ENCODE data around the gene INPP5A.
"Not testable (repeated sequence)": the region's sequence is repeated elsewhere in the genome, so short reads cannot be mapped to it uniquely, and the experiment has no call there.

Gene INPP5A

DNA sequence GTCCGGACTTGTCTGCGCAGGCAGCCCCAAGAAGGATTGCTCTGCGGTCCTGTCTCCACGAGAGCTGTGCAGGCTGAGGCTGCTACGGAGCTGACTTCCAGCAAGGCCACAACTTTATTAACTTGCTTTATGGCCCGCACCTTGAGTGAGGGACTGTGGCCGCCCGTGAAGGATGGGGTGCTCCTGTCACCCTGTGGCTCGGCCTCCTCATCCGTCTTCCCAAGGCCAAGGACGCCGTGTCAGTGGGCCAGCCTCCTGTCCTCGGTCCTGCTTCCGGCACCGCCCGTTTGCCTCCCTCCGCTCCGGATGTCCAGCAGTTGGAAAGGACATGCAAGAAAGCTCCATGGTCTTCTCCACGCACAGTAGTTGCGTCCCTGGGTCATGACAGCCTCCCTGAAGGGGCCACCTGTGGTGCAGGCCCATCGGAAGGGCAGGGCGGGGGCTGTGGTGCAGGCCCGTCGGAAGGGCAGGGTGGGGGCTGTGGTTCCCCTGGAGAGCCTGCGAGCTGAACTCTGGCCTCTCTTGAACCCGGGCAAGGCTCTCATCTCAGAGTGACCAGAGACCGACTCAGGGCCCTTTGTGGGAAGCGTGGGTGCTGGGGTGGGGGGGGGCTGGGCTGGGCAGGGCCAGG is 161.3 kb downstream of the INPP5A start:
- no peak for FAIRE-seq

GRCh38 chr10:132699411-132700155 is 162.0 kb downstream of the INPP5A start:
- FAIRE-seq: no peak

DNA sequence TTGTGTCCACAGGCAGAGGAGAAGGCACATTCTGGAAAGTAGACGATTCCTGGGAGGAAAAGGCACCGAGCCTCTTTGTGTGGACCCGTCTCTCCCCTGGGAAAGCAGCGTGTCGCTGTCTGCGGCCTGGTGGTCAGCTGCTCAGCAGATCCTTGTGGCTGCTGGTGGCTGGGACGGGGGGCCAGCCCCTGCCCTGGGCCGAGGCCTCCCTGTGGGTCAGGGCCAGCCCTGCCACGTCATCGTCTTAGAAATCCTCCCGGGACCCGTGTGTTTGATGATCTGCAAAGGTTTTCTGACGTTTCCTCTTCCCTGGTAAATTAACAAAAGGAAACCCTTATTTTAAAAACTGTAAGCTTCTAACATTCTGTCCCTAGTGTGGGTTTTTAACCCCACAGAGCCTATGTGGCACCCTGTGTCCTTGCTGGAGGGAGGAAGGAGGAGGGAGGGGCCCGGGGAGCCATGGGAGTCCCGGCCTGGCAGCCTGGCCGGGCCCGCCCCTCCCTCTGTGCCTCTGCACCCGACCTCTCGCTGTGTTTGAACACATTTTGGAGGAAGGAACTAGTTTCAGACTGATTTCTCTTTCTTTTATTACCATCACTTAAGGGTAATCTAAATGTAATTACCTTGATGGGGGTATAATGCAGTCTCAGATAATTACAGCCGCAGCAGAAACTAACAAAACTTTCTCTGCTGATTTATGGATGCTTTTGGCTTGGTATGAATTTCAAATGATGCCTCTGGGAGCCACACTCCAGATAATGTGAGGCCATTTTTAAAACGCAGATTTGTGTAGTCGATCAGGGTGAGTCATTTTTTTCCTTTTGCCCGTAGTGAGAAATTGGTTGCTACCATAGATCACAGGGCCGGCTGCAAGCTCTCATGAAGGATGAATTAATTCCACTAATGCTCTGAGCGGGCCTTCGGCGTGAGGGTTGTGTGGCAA is 162.8 kb downstream of the INPP5A start:
- FAIRE-seq: no peak

GRCh38 chr10:132701099-132701845 is 163.7 kb downstream of the INPP5A start:
- no peak for FAIRE-seq

DNA sequence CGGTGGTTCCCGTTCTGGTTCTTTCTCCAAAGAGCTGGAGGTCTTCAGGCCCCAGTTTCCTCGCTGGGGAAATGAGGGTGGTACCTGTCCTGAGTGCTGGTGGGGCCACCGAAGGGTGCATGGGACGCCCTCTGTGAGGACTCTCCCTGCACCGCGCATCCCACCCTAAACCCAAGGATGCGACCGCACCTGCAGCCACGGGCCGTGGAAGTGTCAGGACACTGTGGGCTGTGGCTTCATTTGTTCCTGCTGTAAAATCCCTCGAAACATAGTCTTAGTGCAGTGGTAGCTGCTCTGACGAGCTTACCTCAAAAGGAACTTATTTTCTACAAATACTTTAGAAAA is 164.2 kb downstream of the INPP5A start:
- FAIRE-seq: no peak

GRCh38 chr10:132702601-132703418 is 165.2 kb downstream of the INPP5A start:
- FAIRE-seq: no peak

DNA sequence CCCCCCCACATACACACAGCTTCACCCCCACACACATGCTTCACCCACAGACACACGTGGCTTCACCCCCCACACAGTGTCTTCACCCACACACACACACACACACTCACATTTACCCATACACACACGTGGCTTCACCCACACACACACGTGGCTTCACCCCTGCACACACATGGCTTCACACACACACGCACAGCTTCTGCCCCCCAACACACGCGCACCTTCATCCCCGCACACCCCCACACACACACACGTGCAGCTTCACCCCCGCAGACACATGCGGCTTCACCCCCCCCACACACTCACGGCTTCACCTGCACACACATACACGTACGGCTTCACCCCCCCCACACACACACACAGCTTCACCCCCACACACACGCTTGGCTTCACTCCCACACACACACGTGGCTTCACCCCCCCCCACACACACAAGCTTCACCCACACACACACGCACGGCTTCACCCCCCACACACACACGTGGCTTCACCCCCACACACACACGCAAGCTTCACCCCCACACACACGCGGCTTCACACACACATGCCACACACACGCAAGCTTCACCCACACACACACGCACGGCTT is 165.9 kb downstream of the INPP5A start:
- no peak for FAIRE-seq

GRCh38 chr10:132704008-132704814 is 166.6 kb downstream of the INPP5A start:
- no peak for FAIRE-seq

DNA sequence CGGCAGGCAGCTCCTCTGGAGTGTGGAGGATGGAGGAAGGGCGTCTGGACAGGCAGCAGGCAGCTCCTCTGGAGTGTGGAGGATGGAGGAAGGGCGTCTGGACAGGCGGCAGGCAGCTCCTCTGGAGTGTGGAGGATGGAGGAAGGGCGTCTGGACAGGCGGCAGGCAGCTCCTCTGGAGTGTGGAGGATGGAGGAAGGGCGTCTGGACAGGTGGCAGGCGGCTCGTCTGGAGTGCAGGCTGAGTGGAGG is 167.2 kb downstream of the INPP5A start:
- not testable (repeated sequence) for FAIRE-seq

GRCh38 chr10:132705173-132705572 is 167.6 kb downstream of the INPP5A start:
- FAIRE-seq: no peak

- no peak for FAIRE-seq
Measured at GRCh38 chr10:132705943-132706342, 168.4 kb downstream of the INPP5A start.

GRCh38 chr10:132706701-132707100 is 169.1 kb downstream of the INPP5A start:
- no peak for FAIRE-seq

DNA sequence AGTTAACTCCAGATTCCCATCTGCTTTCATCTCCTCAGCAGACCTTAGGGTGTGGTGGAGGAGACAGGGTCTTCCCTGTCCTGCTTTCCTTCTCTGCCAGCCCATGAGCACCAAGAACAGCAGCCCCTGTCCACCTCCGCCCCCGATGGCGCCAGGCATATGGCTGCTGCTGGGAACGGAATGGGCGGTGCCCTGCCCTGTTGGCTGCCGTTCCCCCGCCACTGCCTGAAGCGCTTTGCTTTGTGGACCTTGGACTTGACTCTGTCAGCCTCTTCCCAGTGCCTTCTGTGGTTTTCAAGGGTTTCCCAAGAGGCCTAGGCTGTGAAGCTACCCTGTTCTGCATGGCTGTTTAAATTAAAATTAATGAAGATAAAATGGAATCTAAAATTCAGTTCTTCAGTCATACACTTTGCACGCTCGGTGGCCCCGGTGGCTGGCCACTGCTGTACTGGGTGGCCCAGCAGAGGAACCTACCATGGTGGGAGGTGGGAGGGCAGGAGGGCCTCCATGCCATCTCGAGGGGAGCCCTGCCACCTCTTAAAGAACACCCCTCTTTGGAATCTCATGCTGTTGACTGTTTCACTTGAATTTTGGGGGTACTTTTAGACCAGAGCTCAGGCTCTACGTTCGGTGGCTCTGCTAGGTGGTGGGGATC is 169.7 kb downstream of the INPP5A start:
- FAIRE-seq: no peak

GRCh38 chr10:132707776-132708171 is 170.2 kb downstream of the INPP5A start:
- FAIRE-seq: no peak

GRCh38 chr10:132708441-132708840 is 170.9 kb downstream of the INPP5A start:
- FAIRE-seq: no peak

DNA sequence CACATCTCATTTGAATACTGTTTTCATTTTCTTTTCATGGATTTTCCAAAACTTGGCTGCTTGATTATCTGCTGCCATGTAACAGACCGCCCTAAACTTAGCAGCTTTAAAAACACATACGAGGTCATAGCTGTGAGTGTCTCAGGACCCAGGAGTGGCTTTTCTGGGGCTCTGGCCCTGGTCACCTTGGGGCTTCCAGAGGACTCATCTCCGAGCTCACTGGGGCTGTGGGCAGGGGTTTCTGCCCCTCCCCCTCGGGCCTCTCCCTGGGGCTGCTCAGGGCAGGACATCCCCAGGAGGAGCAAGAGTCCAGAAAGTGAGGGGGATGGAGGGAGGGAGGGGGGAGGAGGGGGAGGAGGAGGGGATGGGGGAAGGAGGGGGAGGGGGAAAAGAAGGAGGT is 171.3 kb downstream of the INPP5A start:
- FAIRE-seq: no peak

DNA sequence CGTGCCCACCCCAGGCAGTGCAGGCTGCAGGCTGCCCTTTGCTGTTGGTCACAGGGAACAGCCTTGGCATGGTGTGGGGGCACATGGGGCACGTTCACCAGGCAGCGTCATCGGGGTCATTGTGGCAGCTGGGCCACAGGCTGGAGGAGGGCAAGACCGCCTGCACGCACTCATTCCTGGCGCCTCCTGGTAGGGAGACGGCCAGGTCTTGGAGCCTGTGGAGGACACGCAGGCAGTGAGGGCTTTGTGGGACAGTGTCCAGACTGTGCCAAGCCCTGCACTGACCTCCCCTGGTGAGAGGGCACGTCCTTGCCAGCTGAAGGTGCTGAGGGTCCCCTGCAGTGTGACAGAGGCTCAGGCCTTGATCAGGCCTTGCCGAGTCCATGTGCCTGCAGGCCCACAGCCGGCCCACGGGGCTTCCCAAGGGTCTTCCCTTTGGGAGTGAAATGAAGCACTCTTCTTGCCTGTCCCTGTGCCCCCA is 171.9 kb downstream of the INPP5A start:
- FAIRE-seq: no peak

GRCh38 chr10:132710036-132710686 is 172.6 kb downstream of the INPP5A start:
- FAIRE-seq: no peak

GRCh38 chr10:132710746-132711612 is 173.4 kb downstream of the INPP5A start:
- no peak for FAIRE-seq

Measured in islet of Langerhans (tissue), 1 donor.